Measurements from ENCODE around the gene HDHD3. TPM values are rescaled to one million over a fixed set of nuclear protein-coding genes. Genes with fewer than 3 reads are reported as not detected.
A peak's percentile ranks its signal among the peaks of the same experiment; 100 is the strongest.
"Not testable (repeated sequence)": the region's sequence is repeated elsewhere in the genome, so short reads cannot be mapped to it uniquely, and the experiment has no call there.

HDHD3 gene
- 8.9 and 9.1 TPM in 2 replicates for total RNA-seq (2014; rRNA removed; shearing (Covaris generic))
- polyA plus RNA-seq (2015; cell fraction: cytosol; rRNA removed) = 6.0 and 7.7 TPM in 2 replicates
- polyA plus RNA-seq (2015; cell fraction: nucleus; rRNA removed) = 9.0 and 12.1 TPM in 2 replicates

- DNase-seq (ENCODE audit: low read depth) = peak; percentile 73
Measured at GRCh38 chr9:113376634-113377567, at the start of gene HDHD3. HDHD3 (minus strand) TSS chr9:113376986; CDS start chr9:113374354, 2,632 bp downstream.

- no peak for DNase-seq (ENCODE audit: low read depth)
Measured at GRCh38 chr9:113425072-113425471, 48.3 kb upstream of the HDHD3 start.

GRCh38 chr9:113421726-113422125 lies 44.9 kb upstream of the HDHD3 start:
- DNase-seq (ENCODE audit: low read depth) = no peak

- no peak for DNase-seq (ENCODE audit: low read depth)
Measured at GRCh38 chr9:113417370-113417769, 40.6 kb upstream of the HDHD3 start.

- no peak for DNase-seq (ENCODE audit: low read depth)
Measured at GRCh38 chr9:113416149-113416721, 39.4 kb upstream of the HDHD3 start.

- peak; percentile 95 for DNase-seq (ENCODE audit: low read depth)
Measured at GRCh38 chr9:113410207-113410864, 33.5 kb upstream of the HDHD3 start, which contains the start of the genes C9orf43 and POLE3. C9orf43 (plus strand) TSS chr9:113410747; CDS start chr9:113413494, 2,747 bp downstream. POLE3 (minus strand) TSS chr9:113410675; CDS start chr9:113410293, 382 bp downstream.

GRCh38 chr9:113409883-113410206 lies 33.1 kb upstream of the HDHD3 start:
- no peak for DNase-seq (ENCODE audit: low read depth)

GRCh38 chr9:113409481-113409880 lies 32.7 kb upstream of the HDHD3 start:
- DNase-seq (ENCODE audit: low read depth) = no peak

GRCh38 chr9:113406873-113407511 lies 30.2 kb upstream of the HDHD3 start:
- peak; percentile 47 for DNase-seq (ENCODE audit: low read depth)

- DNase-seq (ENCODE audit: low read depth) = not testable (repeated sequence)
Measured at GRCh38 chr9:113406353-113406752, 29.6 kb upstream of the HDHD3 start.

- no peak for DNase-seq (ENCODE audit: low read depth)
Measured at GRCh38 chr9:113403646-113404045, 26.9 kb upstream of the HDHD3 start.

- DNase-seq (ENCODE audit: low read depth) = peak; percentile 98
Measured at GRCh38 chr9:113401027-113401792, 24.4 kb upstream of the HDHD3 start, which contains the start of gene ALAD. ALAD (minus strand) TSS chr9:113401284; CDS start chr9:113393559, 7,725 bp downstream.

- DNase-seq (ENCODE audit: low read depth) = no peak
Measured at GRCh38 chr9:113399646-113400200, 22.9 kb upstream of the HDHD3 start.

GRCh38 chr9:113398796-113399195 lies 22.0 kb upstream of the HDHD3 start:
- DNase-seq (ENCODE audit: low read depth) = no peak

GRCh38 chr9:113397203-113397631 lies 20.4 kb upstream of the HDHD3 start:
- DNase-seq (ENCODE audit: low read depth) = no peak

GRCh38 chr9:113395000-113395861 lies 18.4 kb upstream of the HDHD3 start:
- DNase-seq (ENCODE audit: low read depth) = no peak

GRCh38 chr9:113393281-113393680 lies 16.5 kb upstream of the HDHD3 start:
- no peak for DNase-seq (ENCODE audit: low read depth)

- DNase-seq (ENCODE audit: low read depth) = no peak
Measured at GRCh38 chr9:113391917-113392316, 15.1 kb upstream of the HDHD3 start.

Measured in HT1080 (cell line).